Peyer's patch (tissue), 4 donors: Measurements from ENCODE around the gene BCL11A. TPM values are rescaled to one million over a fixed set of nuclear protein-coding genes. Genes with fewer than 3 reads are reported as not detected.
A peak's percentile ranks its signal among the peaks of the same experiment; 100 is the strongest.

Experiments
- DNase-seq, 3 donors: peaks; one replicate each; pipeline ENCODE4 v3.0.0-alpha.2; 2017 to 2019
- H3K27ac ChIP-seq, 4 donors: fragments of 200-600 bp; sonication (generic); one replicate each; pipeline ENCODE4 v1.5.1; 2016 to 2019
- H3K27me3 ChIP-seq, 2 donors: fragments of 200-600 bp; sonication (generic); one replicate each; pipeline ENCODE4 v1.5.1; 2019
- H3K36me3 ChIP-seq, 3 donors: fragments of 200-600 bp; sonication (generic); one replicate each; pipeline ENCODE4 v1.5.1; 2016 to 2019
- H3K4me1 ChIP-seq, 4 donors: fragments of 200-600 bp; sonication (generic); one replicate each; pipeline ENCODE4 v1.5.1; 2016 to 2019
- H3K4me3 ChIP-seq, 4 donors: fragments of 200-600 bp; sonication (generic); 1 replicate in 3 of 4; 2 replicates in 1 of 4; pipeline ENCODE4 v1.5.1; 2016 to 2019; ENCODE audit warnings: mild to moderate bottlenecking in 1 of 4
- H3K9me3 ChIP-seq, 4 donors: fragments of 200-600 bp; sonication (generic); one replicate each; pipeline ENCODE4 v1.5.1; 2016 to 2019; ENCODE audit warnings: mild to moderate bottlenecking in 1 of 4
- CTCF ChIP-seq, 6 experiments: fragments of 450-650 bp in 4 of 6; fragments of 200-600 bp in 2 of 6; sonication (generic) in 1 of 6; IDR thresholded peaks; one replicate each; pipeline ENCODE4 v1.5.1; 2017 to 2019; ENCODE audit warnings: antibody characterized with exemption in 6 of 6, mild to moderate bottlenecking in 3 of 6, moderate library complexity in 1 of 6
- POLR2A ChIP-seq, 2 donors: fragments of 450-650 bp; IDR thresholded peaks; one replicate each; pipeline ENCODE4 v1.5.1; 2017; ENCODE audit warnings: antibody characterized with exemption in 2 of 2, mild to moderate bottlenecking in 2 of 2, moderate library complexity in 2 of 2
- total RNA-seq, 4 donors: library from RNA; depleted of rRNA; stranded (reverse); fragments of >200 nt; gene quantifications; one replicate each; pipeline ENCODE4 v1.1.0, GENCODE V29; 2016

Gene BCL11A
- total RNA-seq, 4 donors from 2014 or later: 35.4 to 94.9 (median 68.8) TPM

- peak overlapping the region in 2 of 4 donors; percentile 3 to 59 for H3K27ac ChIP-seq
- H3K27me3 ChIP-seq: no peaks in the 10 kb centered on the region
- H3K4me3 ChIP-seq: no peak overlapping the region
- H3K4me1 ChIP-seq: peaks cover 0 to 21% (median 4%) of the 10 kb centered on the region in 4 donors
- H3K9me3 ChIP-seq: no peaks in the 10 kb centered on the region
- H3K36me3 ChIP-seq: no peaks in the 10 kb centered on the region
- DNase-seq: peak in 1 of 3 donors; percentile 12
- TF ChIP-seq POLR2A (IDR thresholded peaks at IDR 0.05): no peak
- no peak for TF ChIP-seq CTCF (IDR thresholded peaks at IDR 0.05)
Measured at GRCh38 chr2:60508339-60508917, 45.0 kb downstream of the BCL11A start.

DNA sequence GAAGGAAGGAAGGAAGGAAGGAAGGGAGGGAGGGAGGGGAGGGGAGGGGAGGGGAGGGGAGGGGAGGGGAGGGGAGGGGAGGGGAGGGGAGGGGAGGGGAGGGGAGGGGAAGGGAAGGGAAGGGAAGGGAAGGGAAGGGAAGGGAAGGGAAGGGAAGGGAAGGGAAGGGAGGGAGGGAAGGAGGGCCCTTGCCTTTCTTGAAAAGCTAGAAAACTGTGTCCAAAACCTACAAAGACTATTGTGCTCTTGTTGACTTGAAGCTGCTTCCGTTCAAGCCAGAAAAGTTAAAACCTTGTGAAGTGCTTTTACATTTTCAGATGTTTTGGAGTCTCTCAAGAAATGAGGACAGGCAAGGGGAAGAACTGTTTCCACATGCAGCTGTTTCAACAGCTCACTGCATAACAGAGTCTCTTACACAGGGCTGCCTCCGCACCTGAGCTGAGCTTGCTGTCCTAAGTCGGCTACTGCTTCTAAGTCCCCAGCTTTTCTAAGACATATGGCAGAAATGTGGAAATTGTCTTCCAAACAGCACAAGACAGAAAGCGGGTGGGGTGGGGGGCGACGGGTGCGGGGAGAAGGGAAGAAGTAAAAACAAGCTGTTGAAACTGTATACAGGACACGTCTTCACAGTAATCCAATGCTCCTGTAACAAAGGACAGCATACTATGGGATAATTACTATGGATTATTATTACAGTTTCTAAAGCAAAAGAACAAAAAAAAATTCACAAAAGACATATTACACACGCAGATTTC, 46.1 kb downstream of the BCL11A start:
- peak overlapping the region in 1 of 4 donors; percentile 56 for H3K27ac ChIP-seq
- DNase-seq: no peak
- no peak overlapping the region for H3K4me3 ChIP-seq
- no peaks in the 10 kb centered on the region for H3K27me3 ChIP-seq
- no peaks in the 10 kb centered on the region for H3K9me3 ChIP-seq
- no peak for TF ChIP-seq CTCF (IDR thresholded peaks at IDR 0.05)
- no peak for TF ChIP-seq POLR2A (IDR thresholded peaks at IDR 0.05)
- H3K4me1 ChIP-seq: peaks cover 0 to 13% (median 4%) of the 10 kb centered on the region in 4 donors
- no peaks in the 10 kb centered on the region for H3K36me3 ChIP-seq

GRCh38 chr2:60505880-60506260, 47.6 kb downstream of the BCL11A start:
- Histone ChIP-seq H3K9me3 (no peaks in the 10 kb centered on the region), H3K4me1 (peaks cover 0 to 7% (median 4%) of the 10 kb centered on the region in 4 donors), H3K4me3 (no peak overlapping the region), H3K27ac (peak overlapping the region in 1 of 4 donors; percentile 55), H3K27me3 (no peaks in the 10 kb centered on the region), H3K36me3 (no peaks in the 10 kb centered on the region)
- TF ChIP-seq CTCF (IDR thresholded peaks at IDR 0.05): no peak
- no peak for TF ChIP-seq POLR2A (IDR thresholded peaks at IDR 0.05)
- DNase-seq: no peak

- Histone ChIP-seq H3K4me1 (peaks cover 0 to 7% (median 5%) of the 10 kb centered on the region in 4 donors), H3K36me3 (no peaks in the 10 kb centered on the region), H3K27me3 (no peaks in the 10 kb centered on the region), H3K4me3 (no peak overlapping the region), H3K27ac (peak overlapping the region in 1 of 4 donors; percentile 55), H3K9me3 (no peaks in the 10 kb centered on the region)
- TF ChIP-seq CTCF (IDR thresholded peaks at IDR 0.05) (no peak), POLR2A (IDR thresholded peaks at IDR 0.05) (no peak)
- no peak for DNase-seq
Measured at GRCh38 chr2:60505240-60505879, 48.1 kb downstream of the BCL11A start.

- Histone ChIP-seq H3K4me1 (peaks cover 0 to 14% (median 5%) of the 10 kb centered on the region in 4 donors), H3K4me3 (no peak overlapping the region), H3K9me3 (no peaks in the 10 kb centered on the region), H3K27me3 (no peaks in the 10 kb centered on the region), H3K27ac (peak overlapping the region in 1 of 4 donors; percentile 55), H3K36me3 (no peaks in the 10 kb centered on the region)
- TF ChIP-seq POLR2A (IDR thresholded peaks at IDR 0.05) (no peak), CTCF (IDR thresholded peaks at IDR 0.05) (peak in 3 of 6 experiments; percentile 4 to 19 (median 16))
- DNase-seq: no peak
Measured at GRCh38 chr2:60504049-60504448, 49.4 kb downstream of the BCL11A start.
